Ovary (tissue), 9 donors: ENCODE data around the gene PIGH. TPM values are rescaled to one million over a fixed set of nuclear protein-coding genes. Genes with fewer than 3 reads are reported as not detected.

Experiments
- DNase-seq, 5 donors: peaks; one replicate each; pipeline ENCODE4 v3.0.0-alpha.2; 2019 to 2020
- H3K27ac ChIP-seq, 2 donors: fragments of 200-600 bp; one replicate each; pipeline versions ENCODE4 v1.5.1 to v1.8.0; 2019 to 2022
- H3K27me3 ChIP-seq: fragments of 200-600 bp; one replicate; pipeline ENCODE4 v1.8.0; 2022
- H3K36me3 ChIP-seq: fragments of 200-600 bp; sonication (generic); one replicate; pipeline ENCODE4 v1.5.1; 2019
- H3K4me1 ChIP-seq: one replicate; pipeline ENCODE4 v1.8.1; 2013; ENCODE audit warnings: mild to moderate bottlenecking, moderate library complexity; ENCODE audit not compliant: insufficient read depth
- H3K4me3 ChIP-seq: fragments of 200-600 bp; sonication (generic); one replicate; pipeline ENCODE4 v1.5.1; 2017
- H3K9me3 ChIP-seq, 2 donors: fragments of 200-600 bp in 1 of 2; sonication (generic) in 1 of 2; one replicate each; pipeline versions ENCODE4 v1.5.1 to v1.8.1; 2013 to 2019; ENCODE audit warnings: mild to moderate bottlenecking in 1 of 2, moderate library complexity in 1 of 2
- EP300 ChIP-seq: sonication (generic); formaldehyde crosslinking; IDR thresholded peaks from one replicate; pipeline ENCODE4 v1.6.1; 2017; ENCODE audit warnings: antibody characterized with exemption
- POLR2A ChIP-seq: fragments of 450-650 bp; IDR thresholded peaks from one replicate; pipeline ENCODE4 v1.6.1; 2017; ENCODE audit warnings: antibody characterized with exemption, mild to moderate bottlenecking, moderate library complexity
- WGBS, 3 donors: extraction: QIAGEN DNeasy Blood & Tissue Kit in 1 of 3; methylation state at CpG; one replicate each; pipeline versions ENCODE4 v1.1.5 to v1.1.7; 2013 to 2017; 5-methylcytosine and 5-hydroxymethylcytosine counted together
- intact Hi-C, 4 donors: fragments of 100-400 bp; cut with DNase I; formaldehyde crosslinking; loops; one replicate each; pipeline versions ENCODE4 v1.11.0 to v1.15.1; 2022 to 2023
- polyA plus RNA-seq, 2 donors: library from polyadenylated mRNA; stranded (reverse); fragments of 200-250 nt in 1 of 2; fragments of 350-450 nt in 1 of 2; fragmentation: Illumina TruSeq in 1 of 2; extraction: RNeasy Lipid Tissue Mini Kit (QIAGEN cat#74804) in 1 of 2; gene quantifications; one replicate each; pipeline ENCODE4 v1.2.3, GENCODE V29; 2013 to 2014
- total RNA-seq, 7 donors: library from RNA; depleted of rRNA in 2 of 7; stranded (reverse); fragments of >200 nt in 2 of 7; fragmentation: NEBNext Ultra II Directional in 3 of 7; extraction: Animal tissue kit (Norgen Biotek cat#: 25700) in 3 of 7; gene quantifications; one replicate each; pipeline versions ENCODE4 v1.1.0 to v1.2.4, GENCODE V29; 2016 to 2023
- TF ChIP-seq, protein P1 (sequence below), 3 donors: fragments of 450-650 bp in 2 of 3; fragments of 200-600 bp in 1 of 3; IDR thresholded peaks; one replicate each; pipeline versions ENCODE4 v1.5.1 to v1.8.0; 2016 to 2022; ENCODE audit warnings: antibody characterized with exemption in 3 of 3, mild to moderate bottlenecking in 1 of 3
- donor health status: DM: no; HTN: no; CAD: no; lungs with moderate emphysema.
- donor health status: DM: no; HTN: no; CAD: no.
- donor health status: Bipolar disorder and iron deficiency.
- donor health status: DM: yes; HTN: yes; CAD: no.
- donor health status: DM: no; HTN: no; CAD: no.
- donor health status: DM: yes; HTN: yes; CAD: no.

Gene PIGH
- total and polyA plus RNA-seq, 9 donors: 21.9 to 35.2 (median 30.2) TPM

DNA sequence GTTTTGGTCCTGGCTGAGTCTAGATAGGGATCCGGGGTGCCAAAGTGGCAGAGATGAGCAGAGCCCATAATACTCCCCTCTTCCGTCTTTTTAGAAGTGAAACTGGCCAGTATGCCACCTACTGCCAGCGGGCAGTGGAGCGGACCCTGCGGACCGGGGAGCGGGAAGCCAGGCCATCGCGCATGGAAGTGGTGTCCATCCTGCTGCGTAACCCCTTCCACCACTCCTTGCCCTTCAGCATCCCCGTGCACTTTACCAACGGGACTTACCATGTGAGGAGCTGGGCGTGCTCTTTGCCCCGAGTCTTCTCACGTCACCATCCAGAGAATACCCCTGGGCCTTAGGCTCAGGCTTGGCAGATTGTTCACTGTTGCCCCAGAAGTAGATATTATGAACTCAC lies 21.0 kb downstream of the PIGH start:
- intact Hi-C loops: loop anchor here in 2 of 4 donors (10.0 kb wide), 2 partner anchors 126 to 154 kb away; partner anchors contain the start of gene RDH12 (in 1 of the 2)
- no peak for TF ChIP-seq POLR2A
- TF ChIP-seq EP300: no peak
- TF ChIP-seq, protein P1, sequence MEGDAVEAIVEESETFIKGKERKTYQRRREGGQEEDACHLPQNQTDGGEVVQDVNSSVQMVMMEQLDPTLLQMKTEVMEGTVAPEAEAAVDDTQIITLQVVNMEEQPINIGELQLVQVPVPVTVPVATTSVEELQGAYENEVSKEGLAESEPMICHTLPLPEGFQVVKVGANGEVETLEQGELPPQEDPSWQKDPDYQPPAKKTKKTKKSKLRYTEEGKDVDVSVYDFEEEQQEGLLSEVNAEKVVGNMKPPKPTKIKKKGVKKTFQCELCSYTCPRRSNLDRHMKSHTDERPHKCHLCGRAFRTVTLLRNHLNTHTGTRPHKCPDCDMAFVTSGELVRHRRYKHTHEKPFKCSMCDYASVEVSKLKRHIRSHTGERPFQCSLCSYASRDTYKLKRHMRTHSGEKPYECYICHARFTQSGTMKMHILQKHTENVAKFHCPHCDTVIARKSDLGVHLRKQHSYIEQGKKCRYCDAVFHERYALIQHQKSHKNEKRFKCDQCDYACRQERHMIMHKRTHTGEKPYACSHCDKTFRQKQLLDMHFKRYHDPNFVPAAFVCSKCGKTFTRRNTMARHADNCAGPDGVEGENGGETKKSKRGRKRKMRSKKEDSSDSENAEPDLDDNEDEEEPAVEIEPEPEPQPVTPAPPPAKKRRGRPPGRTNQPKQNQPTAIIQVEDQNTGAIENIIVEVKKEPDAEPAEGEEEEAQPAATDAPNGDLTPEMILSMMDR (IDR thresholded peaks at IDR 0.05): no peak
- no peaks in the 10 kb centered on the region for H3K27me3 ChIP-seq
- H3K36me3 ChIP-seq: no peaks in the 10 kb centered on the region
- no peak overlapping the region for H3K4me3 ChIP-seq
- DNase-seq: no peak
- no peak overlapping the region for H3K27ac ChIP-seq
- H3K9me3 ChIP-seq: no peaks in the 10 kb centered on the region
- WGBS, 3 donors: 80 to 89% (median 84%) methylated on average over 15 of the region's 15 CpGs
- H3K4me1 ChIP-seq: no peaks in the 10 kb centered on the region

GRCh38 chr14:67577909-67578749 lies 21.9 kb downstream of the PIGH start:
- WGBS, 3 donors: 73 to 79% (median 76%) methylated on average over 16 of the region's 16 CpGs

DNA sequence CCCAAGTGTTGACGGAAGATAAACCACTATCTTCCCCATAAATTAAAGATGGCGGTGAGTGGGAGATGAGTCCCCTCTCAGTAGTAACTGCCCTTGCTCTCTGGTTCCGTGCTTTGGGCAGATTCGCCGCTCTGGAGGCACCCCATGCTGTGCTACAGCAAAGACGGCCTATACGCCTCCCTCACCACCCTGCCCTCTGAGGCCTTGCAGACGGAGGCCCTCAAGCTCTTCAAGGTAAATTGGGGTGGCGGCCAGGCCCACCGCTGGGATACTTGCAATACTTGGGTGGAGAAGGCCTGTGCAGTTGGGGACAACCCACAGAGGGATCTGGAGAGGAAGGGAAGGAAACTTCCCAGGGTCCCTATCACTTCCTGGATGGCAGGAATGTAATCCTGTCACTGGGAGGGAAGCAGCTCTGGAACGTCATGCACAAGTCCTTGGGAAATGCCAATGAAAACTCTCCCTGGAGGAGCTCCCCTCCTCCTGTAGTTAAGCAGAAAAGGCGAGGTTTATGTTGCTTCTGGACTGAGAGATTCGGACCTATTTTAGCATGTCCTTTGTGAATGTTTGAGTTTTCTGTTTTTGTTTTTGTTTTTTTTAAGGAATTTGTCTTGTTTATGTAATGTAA lies 22.8 kb downstream of the PIGH start:
- no peak for DNase-seq

More at GRCh38 chr14:67577909-67578749, 21.9 kb downstream of the PIGH start:
- Histone ChIP-seq H3K27ac (no peak overlapping the region), H3K4me3 (no peak overlapping the region), H3K27me3 (no peaks in the 10 kb centered on the region), H3K9me3 (no peaks in the 10 kb centered on the region), H3K36me3 (no peaks in the 10 kb centered on the region), H3K4me1 (no peaks in the 10 kb centered on the region)
- no peak for DNase-seq
- intact Hi-C loops: loop anchor here in 2 of 4 donors (10.0 kb wide), 2 partner anchors 127 to 153 kb away; partner anchors contain the start of gene RDH12 (in 1 of the 2)
- TF ChIP-seq POLR2A (no peak), EP300 (no peak)
- TF ChIP-seq, protein P1 (IDR thresholded peaks at IDR 0.05): no peak

More for the DNA sequence above, 22.8 kb downstream of the PIGH start:
- intact Hi-C loops: loop anchor here in 2 of 4 donors (10.0 kb wide), 2 partner anchors 128 to 152 kb away; partner anchors contain the start of gene RDH12 (in 1 of the 2)
- Histone ChIP-seq H3K36me3 (no peaks in the 10 kb centered on the region), H3K4me1 (no peaks in the 10 kb centered on the region), H3K9me3 (no peaks in the 10 kb centered on the region), H3K4me3 (no peak overlapping the region), H3K27ac (no peak overlapping the region), H3K27me3 (no peaks in the 10 kb centered on the region)
- WGBS, 3 donors: 71 to 80% (median 74%) methylated on average over 13 of the region's 13 CpGs
- TF ChIP-seq, protein P1 (IDR thresholded peaks at IDR 0.05): no peak
- TF ChIP-seq EP300 (no peak), POLR2A (no peak)
